GM19452 (cell line): Measurements from ENCODE around the gene TMEM63A.
"Not testable (repeated sequence)": the region's sequence is repeated elsewhere in the genome, so short reads cannot be mapped to it uniquely, and the experiment has no call there.

Source experiments
- ATAC-seq: cut with Tn5 transposase; IDR thresholded peaks from one replicate; pipeline ENCODE4 v1.9.1; 2021; ENCODE audit not compliant: unreplicated experiment

TMEM63A gene

GRCh38 chr1:225909477-225909876 lies 27.3 kb upstream of the TMEM63A start:
- no peak for ATAC-seq

GRCh38 chr1:225908773-225909172 lies 26.6 kb upstream of the TMEM63A start:
- ATAC-seq = no peak

- no peak for ATAC-seq
These were observed 25.9 kb upstream of the TMEM63A start for GRCh38 chr1:225908013-225908640.

- ATAC-seq = no peak
These were observed 25.2 kb upstream of the TMEM63A start for GRCh38 chr1:225907341-225907740.

GRCh38 chr1:225906467-225906866 lies 24.3 kb upstream of the TMEM63A start:
- no peak for ATAC-seq

- no peak for ATAC-seq
These were observed 21.4 kb upstream of the TMEM63A start for GRCh38 chr1:225903623-225904022.

GRCh38 chr1:225899044-225899925 lies 17.1 kb upstream of the TMEM63A start:
- no peak for ATAC-seq

GRCh38 chr1:225897595-225898514 lies 15.7 kb upstream of the TMEM63A start:
- no peak for ATAC-seq

GRCh38 chr1:225896937-225897549 lies 14.9 kb upstream of the TMEM63A start:
- peak; percentile 100 for ATAC-seq

GRCh38 chr1:225896494-225896893 lies 14.3 kb upstream of the TMEM63A start:
- ATAC-seq = no peak

GRCh38 chr1:225892307-225892706 lies 10.1 kb upstream of the TMEM63A start:
- no peak for ATAC-seq

- ATAC-seq = no peak
These were observed 9.2 kb upstream of the TMEM63A start for GRCh38 chr1:225891229-225891972.

- no peak for ATAC-seq
These were observed 8.4 kb upstream of the TMEM63A start for GRCh38 chr1:225890346-225891228.

GRCh38 chr1:225889743-225890142 lies 7.6 kb upstream of the TMEM63A start:
- no peak for ATAC-seq

- ATAC-seq = no peak
These were observed 6.9 kb upstream of the TMEM63A start, which contains the start of gene LEFTY1 for GRCh38 chr1:225888898-225889601. TSS of gene LEFTY1 (minus strand) at chr1:225889146. CDS start at chr1:225889066, 80 bp downstream.

- no peak for ATAC-seq
These were observed 6.2 kb upstream of the TMEM63A start for GRCh38 chr1:225888289-225888897.

GRCh38 chr1:225887554-225888288 lies 5.5 kb upstream of the TMEM63A start:
- not testable (repeated sequence) for ATAC-seq

GRCh38 chr1:225887030-225887314 lies 4.8 kb upstream of the TMEM63A start:
- no peak for ATAC-seq
